LNCaP clone FGC (cell line): ENCODE data around the gene XDH.

Experiments
- DNase-seq: peaks from one replicate; pipeline ENCODE4 v3.0.0-alpha.2; 2011; ENCODE audit warnings: low read depth
- H3K4me3 ChIP-seq: 2 replicates; pipeline ENCODE4 v1.5.1; 2011; ENCODE audit warnings: mild to moderate bottlenecking, low read depth, low read length, control low read depth
- TF ChIP-seq, protein P1 (sequence below): IDR thresholded peaks from 2 replicates; pipeline ENCODE4 v1.5.1; 2012; ENCODE audit warnings: mild to moderate bottlenecking; ENCODE audit not compliant: control insufficient read depth, insufficient read depth; ENCODE audit errors: extremely low read depth

The XDH gene

DNA sequence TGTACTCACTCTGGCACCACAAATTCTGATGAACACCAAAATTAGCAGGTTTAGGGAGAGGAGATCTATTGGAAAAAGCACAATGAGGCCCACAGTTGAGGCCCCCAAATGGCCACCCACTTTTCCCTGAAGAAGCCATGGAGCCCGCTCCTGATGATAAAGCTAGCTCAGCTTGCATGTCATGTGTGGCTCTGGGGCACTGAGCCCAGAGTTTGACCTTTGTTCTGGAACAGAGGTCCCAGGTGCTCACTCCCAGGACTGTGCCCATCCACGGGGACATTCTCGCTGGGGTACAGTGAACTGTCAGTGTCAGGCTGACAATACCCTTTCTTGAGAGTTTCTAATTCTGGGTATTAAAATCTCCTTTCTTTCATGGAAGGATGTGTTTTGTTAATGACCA is 36.2 kb downstream of the XDH start:
- no peak overlapping the region for H3K4me3 ChIP-seq
- DNase-seq: no peak
- TF ChIP-seq, protein P1, sequence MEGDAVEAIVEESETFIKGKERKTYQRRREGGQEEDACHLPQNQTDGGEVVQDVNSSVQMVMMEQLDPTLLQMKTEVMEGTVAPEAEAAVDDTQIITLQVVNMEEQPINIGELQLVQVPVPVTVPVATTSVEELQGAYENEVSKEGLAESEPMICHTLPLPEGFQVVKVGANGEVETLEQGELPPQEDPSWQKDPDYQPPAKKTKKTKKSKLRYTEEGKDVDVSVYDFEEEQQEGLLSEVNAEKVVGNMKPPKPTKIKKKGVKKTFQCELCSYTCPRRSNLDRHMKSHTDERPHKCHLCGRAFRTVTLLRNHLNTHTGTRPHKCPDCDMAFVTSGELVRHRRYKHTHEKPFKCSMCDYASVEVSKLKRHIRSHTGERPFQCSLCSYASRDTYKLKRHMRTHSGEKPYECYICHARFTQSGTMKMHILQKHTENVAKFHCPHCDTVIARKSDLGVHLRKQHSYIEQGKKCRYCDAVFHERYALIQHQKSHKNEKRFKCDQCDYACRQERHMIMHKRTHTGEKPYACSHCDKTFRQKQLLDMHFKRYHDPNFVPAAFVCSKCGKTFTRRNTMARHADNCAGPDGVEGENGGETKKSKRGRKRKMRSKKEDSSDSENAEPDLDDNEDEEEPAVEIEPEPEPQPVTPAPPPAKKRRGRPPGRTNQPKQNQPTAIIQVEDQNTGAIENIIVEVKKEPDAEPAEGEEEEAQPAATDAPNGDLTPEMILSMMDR: no peak

DNA sequence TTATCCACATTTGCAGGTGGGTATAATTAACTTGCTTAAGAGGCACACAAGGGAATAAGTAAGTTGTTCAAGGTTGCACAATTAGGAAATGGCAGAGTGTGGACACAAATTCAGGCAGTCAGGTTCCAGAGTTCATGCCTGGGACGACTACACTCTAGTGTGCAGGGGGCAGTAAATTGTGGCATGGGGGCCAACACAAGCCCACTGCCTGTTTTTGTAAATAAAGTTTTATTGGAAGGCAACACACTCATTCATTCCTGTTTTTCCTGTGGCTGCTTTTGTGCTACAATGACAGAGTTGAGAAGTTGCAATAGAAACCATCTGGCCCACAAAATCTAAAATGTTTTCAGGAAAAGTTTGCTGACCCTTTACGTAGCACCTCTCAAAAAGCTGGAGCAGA is 41.4 kb downstream of the XDH start:
- DNase-seq: no peak
- no peak overlapping the region for H3K4me3 ChIP-seq
- TF ChIP-seq, protein P1: no peak

DNA sequence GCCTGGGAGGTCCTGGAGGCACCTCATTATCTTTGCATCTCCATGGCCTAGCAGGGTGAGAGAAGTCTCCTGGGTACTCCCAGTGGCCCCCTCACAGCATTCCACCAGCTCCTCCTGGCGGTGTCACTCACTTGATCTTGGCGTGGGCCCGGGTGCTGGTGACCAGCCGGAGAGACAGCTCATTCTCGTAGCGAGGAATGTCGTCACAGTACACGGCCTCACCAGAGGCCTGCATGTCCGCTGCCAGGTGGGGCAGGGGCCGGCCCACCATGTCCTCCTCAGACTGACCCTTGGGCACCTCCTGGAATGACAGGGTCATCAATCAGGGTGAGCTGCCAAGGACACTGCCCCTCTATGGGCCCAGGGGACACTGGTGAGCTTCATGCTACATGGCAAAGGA is 42.4 kb downstream of the XDH start:
- H3K4me3 ChIP-seq: no peak overlapping the region
- TF ChIP-seq, protein P1: no peak
- no peak for DNase-seq

DNA sequence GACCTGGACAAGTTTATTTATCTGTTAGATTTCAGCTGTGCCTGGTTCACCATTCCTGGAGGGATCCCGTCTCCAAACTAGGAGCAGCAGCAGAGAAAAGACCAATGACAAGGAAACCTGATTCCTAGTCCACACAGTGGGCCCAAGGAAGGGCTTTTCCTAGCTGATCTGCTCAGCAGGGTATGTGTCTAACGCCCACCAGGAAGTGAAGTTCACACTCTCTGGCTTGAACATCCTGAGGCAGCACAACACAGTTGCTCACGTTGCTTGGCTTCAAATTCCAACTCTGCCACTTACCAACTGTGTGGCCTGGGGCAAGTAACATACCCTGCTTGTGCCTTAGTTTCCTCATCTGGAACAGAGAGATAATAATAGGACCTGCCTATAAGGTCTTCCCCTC is 42.9 kb downstream of the XDH start:
- DNase-seq: no peak
- H3K4me3 ChIP-seq: no peak overlapping the region
- TF ChIP-seq, protein P1: no peak

DNA sequence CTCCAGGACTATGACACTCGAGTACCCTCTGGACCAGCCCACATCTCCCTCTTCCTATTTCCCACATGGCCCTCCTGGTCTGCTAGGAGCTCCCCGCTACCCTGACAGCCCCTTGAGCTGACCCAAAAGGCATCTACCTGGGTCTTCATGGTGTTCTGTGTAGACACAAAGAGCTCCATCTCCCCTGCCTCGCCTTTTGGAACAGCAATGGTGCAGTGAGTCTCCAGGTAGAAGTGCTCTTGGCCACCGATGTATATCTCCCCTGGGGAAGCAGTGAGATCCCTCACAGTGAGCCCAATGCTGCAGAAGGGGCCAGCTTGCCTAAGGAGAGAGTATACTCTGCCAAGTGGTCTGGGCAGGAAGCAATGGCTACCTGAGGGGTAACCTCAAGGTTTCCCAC is 47.8 kb downstream of the XDH start:
- no peak overlapping the region for H3K4me3 ChIP-seq
- TF ChIP-seq, protein P1: no peak
- DNase-seq: no peak

DNA sequence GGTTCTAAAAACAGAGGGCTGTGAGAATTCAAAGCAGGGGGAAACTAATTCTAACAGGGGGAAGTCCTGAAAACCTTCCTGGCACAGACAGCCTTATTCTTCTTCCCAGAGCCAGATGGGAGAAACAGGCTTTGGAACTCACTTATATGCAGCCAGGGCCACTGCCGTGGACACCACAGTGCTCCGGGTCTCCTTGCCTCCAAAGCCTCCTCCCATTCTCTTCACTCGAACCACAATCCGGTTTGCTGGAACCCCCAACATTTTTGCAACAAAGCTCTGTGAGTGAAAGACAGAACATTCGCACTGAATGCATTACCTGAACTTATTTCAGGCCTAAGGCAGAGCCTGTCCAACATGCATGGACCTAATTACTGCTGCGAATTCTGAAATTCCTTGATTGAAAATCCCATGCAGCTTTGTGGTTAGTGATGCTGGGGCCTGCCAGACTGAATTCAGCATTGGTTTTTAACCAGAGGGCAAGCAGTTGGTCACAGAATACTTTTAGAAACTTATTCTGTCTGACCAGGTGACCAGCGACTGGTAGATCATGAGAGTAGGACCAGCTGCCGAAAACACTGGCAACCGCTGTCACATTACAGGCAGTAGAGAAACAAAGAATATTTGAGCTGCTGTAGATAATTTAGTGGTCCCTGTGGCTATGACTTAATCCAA is 48.6 kb downstream of the XDH start:
- TF ChIP-seq, protein P1: no peak

DNA sequence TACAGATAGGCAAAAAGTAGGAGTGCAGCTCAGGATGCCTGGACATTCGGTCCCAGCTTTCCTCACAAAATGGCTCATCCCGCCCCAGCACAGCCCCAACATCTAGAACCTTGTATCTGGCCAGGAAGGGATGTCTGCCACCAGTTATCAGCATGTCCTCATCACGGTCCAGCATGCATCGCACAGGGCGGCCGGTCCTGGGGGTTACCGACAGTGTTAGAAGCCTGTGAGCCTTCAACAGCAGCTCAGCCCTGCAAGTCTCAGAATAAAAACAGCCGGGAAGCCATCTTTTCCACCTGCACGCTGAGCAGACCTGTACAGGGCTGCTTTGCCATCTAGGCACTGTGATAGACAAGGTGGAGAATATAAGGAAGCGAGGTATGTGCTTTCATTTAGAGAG is 49.2 kb downstream of the XDH start:
- no peak for DNase-seq
- TF ChIP-seq, protein P1: no peak
- H3K4me3 ChIP-seq: no peak overlapping the region

More for the DNA sequence above, 48.6 kb downstream of the XDH start:
- no peak overlapping the region for H3K4me3 ChIP-seq
- DNase-seq: no peak
